KBM-7 (cell line): ENCODE data around the gene SKA3.
"Not testable (repeated sequence)": the region's sequence is repeated elsewhere in the genome, so short reads cannot be mapped to it uniquely, and the experiment has no call there.

Experiments
- DNase-seq: peaks from one replicate; pipeline ENCODE4 v3.0.0-alpha.2; 2015
- in situ Hi-C: fragments of 300-500 bp; cut with MboI; formaldehyde crosslinking; loops from 2 replicates; pipeline ENCODE4 v1.14.3; 2020; ENCODE audit warnings: low sequenced_read_pairs, low pct_unique_long_range_greater_than_20kb, mixed read lengths

Gene SKA3

DNA sequence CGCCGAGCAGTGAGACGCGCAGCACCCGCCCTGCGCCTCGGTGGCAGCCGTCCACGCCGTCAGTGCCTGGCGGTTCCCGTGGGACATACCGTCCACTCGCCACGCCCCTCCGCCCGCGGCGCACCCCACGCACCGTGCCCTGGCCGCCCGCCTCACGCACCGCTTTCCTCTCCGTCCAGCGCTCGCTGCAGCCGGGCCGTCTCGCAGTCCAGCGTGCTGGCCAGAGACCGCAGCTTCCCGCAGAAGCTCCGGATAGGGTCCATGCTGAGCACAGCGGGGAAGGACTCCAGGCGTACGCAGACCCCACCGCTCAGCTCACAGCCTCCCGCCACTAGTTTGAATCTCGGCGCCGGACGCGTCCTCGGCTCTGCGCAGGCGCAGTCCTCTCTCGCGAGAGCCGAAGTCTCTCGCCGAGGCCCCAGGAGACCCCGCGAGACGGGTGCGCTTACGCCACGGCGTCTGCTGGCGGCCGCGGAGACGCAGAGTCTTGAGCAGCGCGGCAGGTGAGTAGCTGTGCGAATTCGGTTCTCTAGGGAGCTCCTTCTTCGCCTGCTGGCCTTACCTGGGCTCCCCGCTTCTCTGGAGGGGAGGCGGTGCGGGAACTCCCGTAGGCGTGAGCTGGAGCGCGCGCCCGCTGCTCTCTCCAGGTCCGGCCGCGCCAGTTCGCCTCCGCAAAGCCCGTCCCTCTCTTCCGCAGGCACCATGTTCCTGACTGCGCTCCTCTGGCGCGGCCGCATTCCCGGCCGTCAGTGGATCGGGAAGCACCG, at the start of gene SKA3, which contains the start of gene MRPL57:
Gene SKA3 (minus strand): TSS at position 338 of the 767 bp plus-strand sequence. CDS start 75 bp downstream, at position 263.
Gene MRPL57 (plus strand): TSS at position 444 of the 767 bp plus-strand sequence. CDS start 259 bp downstream, at position 703.
- DNase-seq: peak; percentile 96
- in situ Hi-C loops: no loop called here

DNA sequence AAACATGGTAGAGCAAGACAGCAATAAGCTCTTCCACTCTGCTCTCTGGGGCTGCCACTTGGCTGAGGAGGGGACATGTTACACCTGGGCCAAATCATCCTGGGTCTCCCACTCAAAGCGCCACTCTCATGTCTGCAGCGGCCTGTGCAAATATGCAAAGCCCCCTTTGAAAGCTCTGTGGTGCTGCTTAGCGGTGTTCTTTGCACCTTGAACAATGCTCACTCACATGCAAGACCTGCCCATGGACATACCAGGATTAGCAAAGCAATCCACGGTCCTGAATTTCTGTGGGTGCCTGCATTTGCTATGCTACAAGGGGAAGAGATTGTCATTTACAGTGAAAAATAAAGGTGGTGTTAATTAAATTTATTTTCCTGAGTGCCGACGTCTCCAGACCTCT, 48.7 kb upstream of the SKA3 start:
- in situ Hi-C loops: no loop called here

DNA sequence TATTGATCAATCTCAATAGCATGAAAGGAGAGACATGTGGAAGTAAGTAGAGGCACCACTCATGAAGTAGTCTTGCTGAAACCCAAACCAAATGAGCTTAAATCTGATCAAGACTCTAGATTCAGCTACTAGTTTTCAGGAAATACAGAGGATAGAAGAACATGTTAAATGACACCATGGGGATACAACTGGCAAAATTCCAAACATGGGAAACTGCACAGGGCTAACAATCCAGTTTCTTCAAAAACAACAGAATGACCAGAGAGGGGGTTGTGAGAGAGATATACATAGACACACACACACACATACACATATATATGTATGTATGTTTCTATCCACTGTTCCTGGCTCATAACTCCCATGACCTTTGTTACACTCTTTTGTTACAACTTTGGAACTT, 44.9 kb upstream of the SKA3 start:
- in situ Hi-C loops: no loop called here
- DNase-seq: no peak

More for the DNA sequence above, 48.7 kb upstream of the SKA3 start:
- DNase-seq: no peak

DNA sequence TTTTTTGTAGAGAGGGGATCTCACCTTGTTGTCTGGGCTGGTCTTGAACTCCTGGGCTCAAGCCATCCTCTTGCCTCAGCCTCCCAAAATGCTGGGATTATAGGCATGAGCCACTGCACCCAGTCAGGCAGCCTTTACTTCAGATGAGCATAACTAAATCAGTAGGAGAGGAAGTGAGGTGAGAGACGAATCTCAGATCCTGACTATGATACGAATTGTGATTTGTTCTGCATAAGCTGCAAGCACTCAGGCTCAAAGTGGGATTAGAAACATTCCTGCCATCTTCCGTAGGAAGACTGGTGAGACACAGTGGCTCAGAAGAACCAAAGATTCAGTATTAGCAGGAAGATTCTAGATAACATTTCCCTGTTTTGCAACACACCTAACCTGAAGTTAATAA, 43.4 kb upstream of the SKA3 start:
- DNase-seq, in situ Hi-C loops: not testable (repeated sequence)

DNA sequence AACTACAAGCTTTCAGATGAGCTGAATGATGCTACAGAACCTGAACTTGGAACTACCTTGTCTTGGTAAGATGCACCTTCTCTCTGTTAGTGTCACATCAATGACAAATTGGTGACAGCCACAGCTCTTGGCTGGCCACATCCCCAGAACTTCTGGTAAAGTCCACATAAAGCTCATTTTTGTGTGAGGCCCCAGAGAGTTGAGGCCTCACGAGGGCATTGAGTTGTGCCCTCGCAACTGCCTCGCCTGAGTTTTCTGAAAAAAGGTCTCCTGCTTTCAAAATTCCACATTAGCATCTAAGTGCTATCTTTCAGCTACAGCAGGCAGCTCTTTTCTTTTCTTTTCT, 42.7 kb upstream of the SKA3 start:
- in situ Hi-C loops: no loop called here

DNA sequence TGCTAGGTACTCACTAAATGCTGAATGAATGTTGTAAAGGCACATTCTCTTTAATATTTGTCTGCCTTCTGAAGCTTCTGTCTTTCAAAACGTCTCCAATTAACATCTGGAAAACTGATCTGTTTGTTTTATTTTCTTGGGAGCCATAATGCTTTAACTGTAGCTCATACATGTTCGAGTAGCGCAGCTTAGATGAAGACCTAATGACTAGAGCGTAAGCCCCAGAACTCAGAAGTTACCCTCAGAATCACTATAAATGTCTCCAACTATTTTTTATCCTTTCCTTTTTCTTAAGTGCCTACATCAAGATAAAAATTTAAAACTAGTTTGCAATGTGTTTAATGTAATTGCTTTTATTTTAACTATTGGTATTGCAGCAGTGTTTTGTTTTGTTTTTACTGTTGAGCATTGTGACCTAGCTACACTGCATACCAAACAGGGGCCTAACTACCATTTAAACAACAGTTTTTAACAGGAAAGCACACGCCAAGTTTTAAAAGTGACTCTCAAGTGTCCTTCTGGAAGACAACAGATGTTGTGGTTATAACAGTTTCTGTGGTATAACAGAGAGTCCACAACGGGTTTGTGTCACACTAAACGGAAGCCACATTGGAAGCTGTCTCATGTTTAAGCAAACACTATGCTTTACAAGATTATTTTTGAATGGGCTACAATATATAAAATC, 42.1 kb upstream of the SKA3 start:
- in situ Hi-C loops: no loop called here
- DNase-seq: peak; percentile 84

More for the DNA sequence above, 42.7 kb upstream of the SKA3 start:
- DNase-seq: no peak

DNA sequence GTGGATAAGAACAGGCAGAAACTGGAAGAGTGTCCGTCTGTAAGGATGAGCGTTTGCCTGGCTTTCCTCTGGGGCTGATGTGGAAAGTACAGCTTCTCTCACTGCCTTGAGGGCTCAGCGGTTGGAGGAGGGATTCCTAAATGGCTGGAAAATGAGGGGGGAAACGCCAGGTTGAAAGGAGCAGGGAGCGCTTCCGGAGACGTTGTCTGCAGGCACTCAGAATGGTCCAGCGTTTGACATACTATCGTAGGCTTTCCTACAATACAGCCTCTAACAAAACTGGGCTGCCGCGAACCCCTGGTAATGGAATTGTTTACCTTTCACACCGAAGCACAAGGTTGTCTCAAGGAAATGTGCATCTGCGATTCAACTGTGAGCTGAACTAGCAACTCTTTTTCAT, 40.0 kb upstream of the SKA3 start:
- in situ Hi-C loops: no loop called here

DNA sequence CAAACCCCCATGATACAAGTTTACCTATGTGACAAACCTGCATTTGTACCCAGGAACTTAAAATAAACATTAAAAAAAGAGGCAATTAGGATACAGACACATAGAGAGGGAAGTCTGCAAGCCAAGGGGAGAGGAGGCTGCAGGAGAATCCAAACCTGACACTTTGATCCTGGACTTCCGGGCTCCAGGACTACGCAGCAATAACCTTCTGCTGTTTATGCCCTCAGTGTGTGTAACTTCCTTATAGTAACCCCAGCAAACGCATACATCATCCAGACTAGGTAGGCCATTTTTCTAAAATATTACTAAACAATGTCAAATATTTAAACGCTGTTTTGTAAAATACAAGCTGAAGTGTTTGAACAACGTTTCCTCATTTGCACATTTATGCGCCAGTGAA, 39.1 kb upstream of the SKA3 start:
- DNase-seq, in situ Hi-C loops: not testable (repeated sequence)

More for the DNA sequence above, 40.0 kb upstream of the SKA3 start:
- DNase-seq: no peak

DNA sequence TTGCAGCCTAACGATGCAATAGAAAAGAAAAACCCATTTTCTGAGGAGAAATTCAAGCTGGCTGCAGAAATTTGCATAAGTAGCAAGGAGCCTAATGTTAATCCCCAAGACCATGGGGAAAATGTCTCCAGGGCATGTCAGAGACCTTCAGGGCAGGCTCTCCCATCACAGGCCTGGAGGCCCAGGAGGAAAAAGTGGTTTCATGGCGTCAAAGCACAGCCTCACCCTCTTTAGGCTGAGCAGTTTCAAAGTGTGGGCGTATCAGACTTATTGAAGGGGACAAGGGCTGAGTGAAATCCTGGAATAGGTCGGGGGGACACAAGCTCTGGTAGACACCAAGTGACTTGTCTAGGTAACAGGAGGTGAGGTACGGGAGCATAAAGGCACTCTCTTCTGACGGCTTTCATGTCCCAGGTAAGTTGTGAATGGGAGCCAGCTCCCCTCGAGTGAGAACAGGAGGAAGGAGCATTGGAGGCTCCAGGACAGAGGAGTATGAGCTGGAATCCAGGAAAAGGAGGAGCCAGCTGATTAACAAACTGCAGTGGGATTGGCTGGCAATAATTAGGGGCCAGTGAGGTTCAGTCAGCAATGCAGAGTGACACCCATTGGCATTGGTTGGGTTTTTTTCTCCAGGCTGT, 35.9 kb upstream of the SKA3 start:
- in situ Hi-C loops: no loop called here
- DNase-seq: no peak

DNA sequence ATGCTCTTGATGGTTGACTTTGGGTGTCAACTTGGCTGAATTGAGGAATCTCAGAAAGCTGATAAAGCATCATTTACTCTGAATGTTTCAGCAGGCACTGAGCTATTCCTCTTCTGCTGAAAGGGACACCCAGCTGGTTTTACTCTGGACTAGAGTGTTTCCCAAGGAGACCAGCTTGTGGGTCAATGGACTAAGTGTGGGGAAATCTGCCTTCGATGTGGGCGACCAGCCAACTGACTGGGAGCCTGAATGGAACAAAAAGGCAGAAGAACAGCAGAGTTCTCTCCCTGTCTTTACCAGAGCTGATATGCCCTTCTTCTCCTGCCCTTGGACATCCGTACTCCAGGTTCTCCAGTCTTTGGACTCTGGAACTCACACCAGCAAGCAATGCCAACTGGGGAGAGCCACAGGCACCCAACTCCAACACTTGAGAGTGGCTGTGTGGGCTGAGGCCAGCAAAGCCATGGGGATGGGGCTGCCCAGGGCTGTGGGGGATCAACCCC, 32.4 kb upstream of the SKA3 start:
- in situ Hi-C loops: no loop called here
- no peak for DNase-seq

DNA sequence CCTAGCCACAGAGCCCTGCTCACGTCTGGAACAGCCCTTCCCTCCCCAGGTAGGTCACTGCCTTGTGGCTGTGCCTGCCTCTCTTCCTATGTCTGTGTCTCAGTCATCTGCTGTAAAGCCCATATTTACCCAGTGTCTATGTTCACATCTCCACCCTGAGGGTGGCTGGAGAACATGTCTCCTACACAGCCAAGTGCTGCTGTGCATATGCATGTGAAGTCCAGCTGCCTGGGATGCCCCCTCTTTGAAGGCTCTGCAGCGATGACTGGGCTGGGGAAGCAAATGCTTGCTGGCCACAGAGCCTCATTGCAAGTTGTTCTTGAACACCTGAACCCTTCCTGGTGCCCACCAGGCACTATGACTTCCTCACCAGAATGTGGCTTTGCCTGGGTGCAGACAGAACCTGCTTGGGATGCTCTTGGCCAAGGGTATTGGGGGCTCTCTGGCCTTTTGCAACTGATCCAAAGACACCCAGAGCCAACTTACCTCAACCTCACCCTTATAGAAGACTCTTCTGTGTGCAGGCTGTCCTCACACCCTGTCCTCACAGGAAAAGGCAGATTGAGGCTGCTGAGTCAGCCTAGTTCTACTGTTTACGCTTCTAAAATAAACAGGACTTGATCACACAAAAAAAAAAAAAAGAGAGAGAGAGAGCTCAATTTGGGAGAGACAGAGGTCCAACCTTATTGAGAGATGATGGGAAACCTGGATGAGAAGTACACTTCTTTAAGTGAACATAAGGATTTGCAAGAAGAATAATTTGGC, 26.6 kb upstream of the SKA3 start:
- no peak for DNase-seq
- in situ Hi-C loops: no loop called here

DNA sequence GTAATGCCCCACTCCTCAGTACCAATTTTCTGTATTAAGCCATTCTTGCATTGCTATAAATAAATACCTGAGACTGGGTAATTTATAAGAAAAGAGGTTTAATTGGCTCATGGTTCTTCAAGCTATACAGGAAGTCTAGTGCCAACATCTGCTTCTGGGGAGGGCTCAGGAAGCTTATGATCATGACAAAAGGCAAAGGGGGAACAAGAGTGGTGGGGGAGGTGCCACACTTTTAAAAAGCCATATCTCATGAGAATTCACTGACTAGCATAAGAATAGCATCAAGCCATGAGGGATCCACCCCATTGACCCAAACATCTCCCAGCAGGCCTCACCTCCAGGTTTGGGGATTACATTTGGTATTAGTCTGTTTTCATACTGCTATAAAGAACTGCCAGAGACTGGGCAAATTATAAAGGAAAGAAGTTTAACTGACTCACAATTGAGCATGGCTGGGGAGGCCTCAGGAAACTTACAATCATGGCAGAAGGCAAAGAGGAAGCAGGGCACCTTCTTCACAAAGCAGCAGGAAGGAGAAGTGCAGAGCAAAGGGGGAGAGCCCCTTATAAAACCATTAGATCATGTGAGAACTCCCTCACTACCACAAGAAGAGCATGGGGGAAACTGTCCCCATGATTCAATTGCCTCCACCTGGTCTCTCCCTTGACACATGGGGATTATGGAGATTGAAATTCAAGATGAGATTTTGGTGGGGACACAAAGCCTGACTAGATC, 25.3 kb upstream of the SKA3 start:
- DNase-seq: peak; percentile 63
- in situ Hi-C loops: not testable (repeated sequence)

DNA sequence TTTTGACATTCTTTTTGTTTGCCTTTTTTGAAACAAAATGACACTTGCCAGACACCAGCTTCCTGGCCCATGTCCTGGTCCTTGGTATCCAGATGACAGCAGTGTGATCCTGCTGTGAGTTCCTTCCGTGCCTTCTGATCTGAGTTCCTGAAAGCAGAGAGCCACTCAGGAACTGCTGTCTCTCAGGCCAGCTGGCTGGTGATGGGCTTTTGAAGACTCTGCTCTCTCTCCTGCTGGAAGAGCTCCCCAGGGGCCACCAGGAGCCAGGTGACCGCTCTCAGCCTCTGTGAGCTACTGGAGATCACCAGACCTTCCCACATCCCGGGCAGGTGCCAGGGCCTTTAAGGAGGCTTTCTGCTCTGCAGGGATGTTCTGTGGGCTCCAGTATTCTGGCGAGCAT, 22.0 kb upstream of the SKA3 start:
- DNase-seq, in situ Hi-C loops: not testable (repeated sequence)

DNA sequence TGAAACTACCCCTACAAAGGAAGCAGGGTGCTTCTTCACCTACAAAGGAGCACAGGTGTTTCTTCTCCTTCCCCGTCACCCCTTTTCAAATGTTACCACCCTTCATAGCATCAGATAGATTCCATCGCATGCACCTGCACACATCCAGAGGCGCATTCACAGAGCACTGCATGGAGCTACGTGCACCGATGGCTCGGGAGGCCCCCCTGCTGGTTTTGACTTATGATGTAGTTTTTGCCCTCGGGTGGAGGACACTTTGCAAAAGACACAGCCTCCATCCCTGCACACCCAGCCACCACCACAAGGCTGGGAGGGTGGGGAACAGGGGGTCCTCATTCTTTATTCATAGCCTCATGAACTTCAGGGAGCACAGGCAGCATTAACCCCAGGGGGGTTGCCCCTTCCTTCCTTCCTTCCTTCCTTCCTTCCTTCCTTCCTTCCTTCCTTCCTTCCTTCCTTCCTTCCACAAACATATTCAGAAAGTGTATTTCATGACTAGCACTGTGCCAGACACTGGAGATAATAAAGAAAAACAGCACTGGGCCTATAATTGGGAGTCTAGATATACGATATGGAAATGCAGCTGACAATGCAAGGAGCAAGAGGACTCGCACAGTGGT, 21.4 kb upstream of the SKA3 start:
- in situ Hi-C loops, DNase-seq: not testable (repeated sequence)

DNA sequence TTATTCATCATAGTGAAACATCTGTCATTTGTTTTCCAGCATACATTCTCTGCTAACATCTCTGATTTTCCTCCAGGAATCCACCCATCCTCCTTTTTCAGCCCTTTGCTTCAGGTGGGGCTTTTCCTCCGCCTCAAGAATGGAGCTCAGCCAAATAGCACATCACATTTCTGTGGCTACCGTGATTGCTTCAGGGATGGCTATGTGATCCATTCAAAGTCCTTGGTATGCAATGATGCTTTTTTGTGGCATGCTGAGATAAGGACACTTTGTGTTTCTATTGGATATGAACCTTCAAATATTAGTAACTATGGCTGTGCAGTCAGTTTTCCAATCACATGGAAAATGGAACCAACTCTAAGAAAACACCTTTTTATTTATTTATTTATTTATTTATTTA, 18.4 kb upstream of the SKA3 start:
- DNase-seq, in situ Hi-C loops: not testable (repeated sequence)

DNA sequence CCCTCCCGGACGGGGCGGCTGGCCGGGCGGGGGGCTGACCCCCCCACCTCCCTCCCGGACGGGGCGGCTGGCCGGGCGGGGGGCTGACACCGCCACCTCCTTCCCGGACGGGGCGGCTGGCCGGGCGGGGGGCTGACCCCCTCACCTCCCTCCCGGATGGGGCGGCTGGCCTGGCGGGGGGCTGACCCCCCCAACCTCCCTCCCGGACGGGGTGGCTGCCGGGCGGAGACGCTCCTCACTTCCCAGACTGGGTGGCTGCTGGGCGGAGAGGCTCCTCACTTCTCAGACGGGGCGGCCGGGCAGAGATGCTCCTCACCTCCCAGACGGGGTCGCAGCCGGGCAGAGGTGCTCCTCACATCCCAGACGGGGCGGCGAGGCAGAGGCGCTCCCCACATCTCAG, 10.1 kb upstream of the SKA3 start:
- DNase-seq, in situ Hi-C loops: not testable (repeated sequence)

DNA sequence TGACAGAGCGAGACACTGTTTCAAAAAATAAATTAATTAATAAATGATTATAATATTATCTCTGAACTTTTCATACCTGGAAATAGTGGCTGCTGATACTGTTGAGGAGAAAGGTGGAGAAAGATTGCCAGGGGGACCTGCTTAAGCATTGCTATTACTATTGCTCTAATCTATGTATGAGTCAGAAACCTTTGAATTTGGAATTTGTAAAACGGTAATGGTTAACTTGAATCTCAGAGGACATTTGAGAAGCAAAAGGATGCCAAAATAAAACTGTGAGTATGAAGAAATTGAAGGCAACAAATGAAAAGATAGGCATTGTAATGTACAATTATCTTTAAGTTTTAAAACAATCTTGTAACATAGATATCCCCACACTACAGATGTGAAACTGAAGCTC, 5.3 kb upstream of the SKA3 start:
- DNase-seq: no peak
- in situ Hi-C loops: no loop called here

DNA sequence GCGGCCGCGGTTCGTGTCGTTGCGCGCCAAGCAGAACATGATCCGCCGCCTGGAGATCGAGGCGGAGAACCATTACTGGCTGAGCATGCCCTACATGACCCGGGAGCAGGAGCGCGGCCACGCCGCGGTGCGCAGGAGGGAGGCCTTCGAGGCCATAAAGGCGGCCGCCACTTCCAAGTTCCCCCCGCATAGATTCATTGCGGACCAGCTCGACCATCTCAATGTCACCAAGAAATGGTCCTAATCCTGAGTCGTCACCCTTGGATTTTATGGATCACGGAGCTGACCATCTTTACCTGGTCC, 581 bp upstream of the SKA3 start:
- in situ Hi-C loops: no loop called here
- DNase-seq: no peak
